Fibroblast of skin of left biceps (primary cell): Measurements from ENCODE around the gene MYDGF.

Source experiments
- DNase-seq, 2 experiments: peaks; one replicate each; pipeline ENCODE4 v3.0.0-alpha.2; 2013; ENCODE audit warnings: low read depth in 2 of 2

Gene MYDGF

GRCh38 chr19:4675346-4675745, 5.2 kb upstream of the MYDGF start:
- DNase-seq = no peak

DNA sequence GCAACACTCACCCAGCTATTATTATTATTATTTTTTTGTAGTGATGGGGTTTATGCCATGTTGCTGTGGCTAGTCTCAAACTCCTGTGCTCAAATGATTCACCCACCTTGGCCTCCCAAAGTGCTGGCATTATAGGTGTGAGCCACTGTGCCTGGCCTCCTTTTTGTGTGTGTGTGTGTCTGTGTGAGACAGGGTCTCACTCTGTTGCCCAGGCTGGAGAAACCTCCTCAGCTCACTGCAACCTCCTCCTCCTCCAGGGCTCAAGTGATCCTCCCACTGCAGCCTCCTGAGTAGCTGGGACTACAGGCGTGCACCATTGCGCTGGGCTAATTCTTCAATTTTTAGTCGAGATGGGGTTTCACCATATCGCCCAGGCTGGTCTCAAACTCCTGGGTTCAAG, 3.6 kb upstream of the MYDGF start:
- DNase-seq = no peak

DNA sequence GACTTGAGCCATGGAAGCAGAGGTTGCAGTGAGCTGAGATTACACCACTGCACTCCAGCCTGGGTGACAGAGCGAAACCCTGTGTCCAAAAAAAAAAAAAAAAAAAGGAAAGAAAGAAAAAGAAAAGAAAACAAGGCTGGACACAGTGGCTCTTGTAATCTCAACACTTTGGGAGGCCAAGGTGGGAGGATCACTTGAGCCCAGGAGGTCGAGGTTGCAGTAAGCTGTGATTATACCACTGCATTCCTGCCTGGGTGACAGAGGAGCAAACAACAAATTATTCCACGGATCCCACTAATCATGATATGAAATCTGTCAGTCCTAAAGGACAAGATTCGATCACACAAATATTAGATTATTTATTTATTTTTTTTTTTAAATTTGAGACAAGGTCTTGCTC, 3.1 kb upstream of the MYDGF start:
- DNase-seq = no peak

- no peak for DNase-seq
These were observed 1.2 kb upstream of the MYDGF start for GRCh38 chr19:4671185-4671851.

- DNase-seq = no peak
These were observed 5.5 kb downstream of the MYDGF start for GRCh38 chr19:4664642-4665041.

GRCh38 chr19:4662812-4663211, 7.3 kb downstream of the MYDGF start:
- DNase-seq = no peak

- no peak for DNase-seq
These were observed 8.0 kb downstream of the MYDGF start for GRCh38 chr19:4662020-4662695.

- DNase-seq = no peak
These were observed 9.1 kb downstream of the MYDGF start for GRCh38 chr19:4660993-4661392.

DNA sequence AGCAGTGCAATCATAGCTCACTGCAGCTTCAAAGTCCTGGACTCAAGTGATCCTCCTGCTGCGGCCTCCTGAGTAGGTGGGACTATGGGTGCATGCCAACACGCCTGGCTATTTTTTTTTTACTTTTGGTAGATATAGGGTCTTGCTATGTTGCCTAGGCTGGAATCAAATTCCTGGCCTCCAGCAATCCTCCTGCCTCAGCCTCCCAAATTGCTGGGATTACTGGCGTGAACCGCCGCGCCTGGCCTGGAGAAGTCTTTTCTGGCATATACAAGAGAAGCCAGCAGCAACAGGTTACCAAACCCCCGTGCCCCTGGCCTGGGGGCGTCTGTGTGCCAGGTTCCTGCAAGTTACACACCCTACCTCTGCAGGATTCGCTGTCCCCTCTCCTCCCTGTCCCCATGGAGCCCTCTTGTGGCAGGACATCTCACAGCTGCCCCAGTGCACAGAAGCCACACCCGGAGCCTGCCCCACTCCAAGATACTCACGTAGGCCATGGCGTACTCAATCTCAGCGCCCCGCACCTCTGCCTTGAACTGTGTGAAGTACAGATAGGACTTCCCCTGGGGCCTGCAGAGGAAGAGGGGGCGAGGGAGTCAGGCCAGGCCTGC, 9.9 kb downstream of the MYDGF start:
- DNase-seq = no peak

- no peak for DNase-seq
These were observed 12.3 kb downstream of the MYDGF start for GRCh38 chr19:4657835-4658234.

DNA sequence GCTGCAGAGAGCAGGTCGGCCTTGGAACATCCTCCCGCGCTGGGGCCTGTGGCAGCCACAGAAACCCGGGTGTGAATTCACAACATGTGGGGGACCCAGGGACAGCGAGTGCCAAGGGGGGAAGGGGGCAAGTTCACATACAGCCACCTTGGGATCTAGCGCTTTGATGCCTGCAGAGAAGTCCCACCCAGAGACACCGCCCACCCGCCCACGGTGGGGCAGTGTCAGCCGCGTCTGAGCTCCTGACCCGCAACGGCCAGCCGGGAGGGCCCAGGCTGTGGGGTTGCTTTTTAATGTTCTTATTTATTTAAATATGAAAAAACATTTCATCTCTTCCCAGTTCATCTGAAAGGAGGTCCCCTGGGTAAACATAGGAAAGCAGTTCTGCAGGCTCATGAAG, 12.9 kb downstream of the MYDGF start:
- DNase-seq = no peak

- no peak for DNase-seq
These were observed 14.0 kb downstream of the MYDGF start for GRCh38 chr19:4656102-4656501.

DNA sequence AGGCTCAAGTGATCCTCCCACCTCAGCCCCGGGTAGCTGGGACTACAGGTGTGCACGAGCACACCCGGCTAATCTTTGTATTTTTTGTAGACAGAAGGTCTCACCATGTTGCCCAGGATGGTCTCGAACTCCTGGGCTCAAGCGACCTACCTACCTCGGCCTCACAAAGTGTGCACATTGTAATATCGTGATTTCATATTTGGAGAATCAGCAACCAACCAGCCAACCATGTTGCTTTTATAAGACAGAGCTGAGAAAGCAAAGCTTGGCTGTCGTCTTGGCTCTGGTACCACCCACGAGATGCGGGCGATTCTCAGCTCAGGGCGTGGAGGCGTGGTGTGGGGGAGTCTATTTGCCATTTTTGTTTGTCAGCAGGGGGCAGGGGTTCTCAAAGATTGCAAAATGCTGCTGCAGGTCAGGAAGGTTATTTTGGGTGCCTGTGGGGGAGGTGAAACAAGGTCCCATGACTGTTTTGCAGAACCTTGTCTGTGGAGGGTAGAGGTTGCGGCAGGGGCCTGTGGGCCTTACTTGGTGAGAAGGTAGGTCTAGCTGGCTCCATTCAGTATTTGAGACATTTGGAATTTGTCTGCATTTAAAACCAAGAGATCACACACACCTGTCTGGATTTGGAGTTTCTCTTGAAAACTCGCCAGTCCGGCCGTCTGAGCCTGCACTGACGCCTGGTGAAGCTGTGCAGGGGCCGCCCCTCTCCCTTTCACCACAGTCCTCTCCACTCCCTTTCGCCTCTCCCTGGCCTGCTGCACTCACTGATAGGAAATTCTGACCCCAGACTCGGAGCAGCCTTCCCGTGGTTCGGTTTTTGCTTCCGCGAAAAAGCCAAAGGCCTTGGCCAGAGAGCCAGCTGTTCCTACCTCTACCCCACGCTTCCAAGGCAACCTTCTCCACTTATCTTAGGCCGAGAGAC, 15.4 kb downstream of the MYDGF start:
- no peak for DNase-seq

DNA sequence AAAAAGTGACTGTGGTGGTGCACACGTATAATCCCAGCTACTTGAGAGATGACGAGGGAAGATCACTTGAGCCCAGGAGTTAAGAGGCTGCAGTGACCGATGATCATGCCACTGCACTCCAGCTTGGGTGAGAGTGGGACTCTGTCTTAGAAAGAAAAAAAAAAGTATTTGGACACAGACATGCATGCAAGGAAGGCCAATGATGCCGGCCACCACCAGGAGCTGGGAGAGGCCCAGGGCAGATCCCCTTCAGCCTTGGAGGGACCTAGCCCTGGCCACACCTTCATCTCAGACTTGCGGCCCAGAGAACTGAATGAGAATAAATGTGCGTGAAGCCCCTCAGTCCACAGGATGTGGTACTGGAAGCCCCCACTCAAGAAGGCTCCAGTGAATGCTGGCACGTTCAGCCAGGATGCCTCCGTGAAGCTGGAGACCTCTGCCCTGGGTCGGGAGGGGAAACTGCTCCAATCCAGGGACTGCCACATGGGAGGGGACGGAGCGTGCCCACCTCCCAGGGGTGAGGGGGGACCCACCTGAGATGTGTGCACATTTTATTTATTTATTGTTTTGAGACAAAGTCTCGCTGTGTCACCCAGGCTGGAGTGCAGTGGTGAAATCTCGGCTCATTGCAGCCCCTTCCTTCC, 16.2 kb downstream of the MYDGF start:
- DNase-seq = no peak

GRCh38 chr19:4652075-4652474, 18.1 kb downstream of the MYDGF start:
- no peak for DNase-seq

- no peak for DNase-seq
These were observed 20.0 kb downstream of the MYDGF start for GRCh38 chr19:4650159-4650558.

GRCh38 chr19:4649392-4650047, 20.6 kb downstream of the MYDGF start:
- DNase-seq = no peak

GRCh38 chr19:4647676-4648644, 22.2 kb downstream of the MYDGF start:
- DNase-seq = no peak

GRCh38 chr19:4645718-4646117, 24.4 kb downstream of the MYDGF start:
- DNase-seq = no peak

DNA sequence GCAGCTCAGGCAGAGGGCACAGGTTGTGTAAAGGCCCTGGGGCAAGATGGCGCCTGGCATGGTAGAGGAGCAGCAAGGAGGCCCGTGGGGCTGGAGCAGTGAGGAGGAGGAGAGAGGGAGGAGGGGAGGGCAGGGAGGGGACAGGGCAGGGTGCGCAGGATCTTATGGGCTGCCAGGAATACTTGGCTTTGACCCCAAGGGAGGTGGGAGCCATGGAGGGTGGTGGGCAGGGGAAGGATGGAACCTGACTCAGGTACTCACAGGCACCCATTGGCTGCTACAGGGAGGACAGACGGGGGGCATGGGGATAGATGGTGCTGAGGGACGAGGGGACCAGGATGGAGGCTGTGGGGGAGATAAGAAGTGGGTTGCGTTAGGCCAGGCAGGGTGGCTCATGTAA, 27.5 kb downstream of the MYDGF start:
- no peak for DNase-seq
